ENCODE measurements around the gene RRAS2. TPM values are rescaled to one million over a fixed set of nuclear protein-coding genes. Genes with fewer than 3 reads are reported as not detected.

The RRAS2 gene
- total RNA-seq, 1 donor from 2014 or later = 45.3 TPM

GRCh38 chr11:14393889-14394288, 34.9 kb upstream of the RRAS2 start:
- Histone ChIP-seq H3K9me3 (replicated peaks) (no peaks in the 10 kb centered on the region), H3K27ac (replicated peaks) (no peak overlapping the region), H3K36me3 (no peaks in the 10 kb centered on the region), H3K4me3 (no peak overlapping the region), H3K4me1 (no peaks in the 10 kb centered on the region), H3K27me3 (ENCODE audit: low read depth) (no peaks in the 10 kb centered on the region)
- no peak for DNase-seq
- intact Hi-C loops (cut with micrococcal nuclease) = no loop called here
- TF ChIP-seq, protein P1, sequence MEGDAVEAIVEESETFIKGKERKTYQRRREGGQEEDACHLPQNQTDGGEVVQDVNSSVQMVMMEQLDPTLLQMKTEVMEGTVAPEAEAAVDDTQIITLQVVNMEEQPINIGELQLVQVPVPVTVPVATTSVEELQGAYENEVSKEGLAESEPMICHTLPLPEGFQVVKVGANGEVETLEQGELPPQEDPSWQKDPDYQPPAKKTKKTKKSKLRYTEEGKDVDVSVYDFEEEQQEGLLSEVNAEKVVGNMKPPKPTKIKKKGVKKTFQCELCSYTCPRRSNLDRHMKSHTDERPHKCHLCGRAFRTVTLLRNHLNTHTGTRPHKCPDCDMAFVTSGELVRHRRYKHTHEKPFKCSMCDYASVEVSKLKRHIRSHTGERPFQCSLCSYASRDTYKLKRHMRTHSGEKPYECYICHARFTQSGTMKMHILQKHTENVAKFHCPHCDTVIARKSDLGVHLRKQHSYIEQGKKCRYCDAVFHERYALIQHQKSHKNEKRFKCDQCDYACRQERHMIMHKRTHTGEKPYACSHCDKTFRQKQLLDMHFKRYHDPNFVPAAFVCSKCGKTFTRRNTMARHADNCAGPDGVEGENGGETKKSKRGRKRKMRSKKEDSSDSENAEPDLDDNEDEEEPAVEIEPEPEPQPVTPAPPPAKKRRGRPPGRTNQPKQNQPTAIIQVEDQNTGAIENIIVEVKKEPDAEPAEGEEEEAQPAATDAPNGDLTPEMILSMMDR (IDR thresholded peaks at IDR 0.05; ENCODE audit: borderline replicate concordance) = no peak

DNA sequence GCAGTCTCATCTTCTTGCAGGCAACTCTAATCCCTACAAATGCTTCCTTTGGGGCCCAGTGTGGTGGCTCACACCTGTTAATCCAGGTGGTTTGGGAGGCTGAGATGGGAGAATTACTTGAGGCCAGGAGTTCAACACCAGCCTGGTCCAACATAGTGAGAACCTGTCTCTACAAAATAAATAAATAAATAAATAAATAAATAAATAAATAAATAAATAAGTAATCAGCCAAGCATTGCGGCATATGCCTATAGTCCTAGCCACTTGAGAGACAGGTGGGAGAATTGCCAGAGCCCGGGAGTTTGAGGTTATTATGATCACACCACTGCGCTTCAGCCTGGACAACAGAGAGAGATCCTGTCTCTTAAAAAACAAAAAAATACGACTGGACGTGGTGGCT, 34.1 kb upstream of the RRAS2 start:
- Histone ChIP-seq H3K4me1 (no peaks in the 10 kb centered on the region), H3K4me3 (no peak overlapping the region), H3K27me3 (ENCODE audit: low read depth) (no peaks in the 10 kb centered on the region), H3K36me3 (no peaks in the 10 kb centered on the region), H3K27ac (replicated peaks) (no peak overlapping the region), H3K9me3 (replicated peaks) (no peaks in the 10 kb centered on the region)
- intact Hi-C loops (cut with micrococcal nuclease) = no loop called here
- no peak for DNase-seq
- TF ChIP-seq, protein P1 (IDR thresholded peaks at IDR 0.05; ENCODE audit: borderline replicate concordance) = no peak

GRCh38 chr11:14390669-14391068, 31.7 kb upstream of the RRAS2 start:
- no peaks in the 10 kb centered on the region for H3K27me3 ChIP-seq (ENCODE audit: low read depth)

DNA sequence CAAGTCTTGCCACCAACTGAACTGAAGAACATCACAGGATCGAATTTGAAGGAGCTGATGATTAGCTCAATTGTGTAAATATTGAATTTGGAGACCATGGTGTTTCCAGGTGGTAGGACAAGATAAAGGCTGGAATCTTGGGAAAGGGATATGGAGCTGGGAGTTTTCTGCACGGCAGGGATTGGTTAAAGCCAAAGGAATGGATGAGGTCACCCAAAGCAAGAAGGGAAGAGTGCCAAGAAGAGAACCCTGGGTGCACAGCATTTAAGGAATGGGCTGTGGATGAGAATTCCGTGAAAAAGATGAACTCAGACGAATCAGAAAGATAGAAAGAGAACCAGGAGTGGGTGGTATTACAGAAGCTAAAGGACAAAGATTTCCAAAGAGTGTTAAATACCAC, 29.4 kb upstream of the RRAS2 start:
- H3K27ac ChIP-seq (replicated peaks) = no peak overlapping the region
- no peaks in the 10 kb centered on the region for H3K9me3 ChIP-seq (replicated peaks)
- no peak for DNase-seq
- H3K4me3 ChIP-seq = no peak overlapping the region
- TF ChIP-seq, protein P1 (IDR thresholded peaks at IDR 0.05; ENCODE audit: borderline replicate concordance) = no peak
- H3K36me3 ChIP-seq = no peaks in the 10 kb centered on the region
- no peaks in the 10 kb centered on the region for H3K27me3 ChIP-seq (ENCODE audit: low read depth)
- intact Hi-C loops (cut with micrococcal nuclease) = no loop called here
- H3K4me1 ChIP-seq = peaks cover 18% of the 10 kb centered on the region

More at GRCh38 chr11:14390669-14391068, 31.7 kb upstream of the RRAS2 start:
- peaks cover 10% of the 10 kb centered on the region for H3K4me1 ChIP-seq
- no peak overlapping the region for H3K27ac ChIP-seq (replicated peaks)
- TF ChIP-seq, protein P1 (IDR thresholded peaks at IDR 0.05; ENCODE audit: borderline replicate concordance) = no peak
- no peaks in the 10 kb centered on the region for H3K36me3 ChIP-seq
- no peaks in the 10 kb centered on the region for H3K9me3 ChIP-seq (replicated peaks)
- DNase-seq = no peak
- intact Hi-C loops (cut with micrococcal nuclease) = no loop called here
- no peak overlapping the region for H3K4me3 ChIP-seq

GRCh38 chr11:14386895-14387480, 28.0 kb upstream of the RRAS2 start:
- peak; percentile 22 for DNase-seq
- H3K36me3 ChIP-seq = no peaks in the 10 kb centered on the region
- TF ChIP-seq, protein P1 (IDR thresholded peaks at IDR 0.05; ENCODE audit: borderline replicate concordance) = no peak
- no peak overlapping the region for H3K27ac ChIP-seq (replicated peaks)
- peaks cover 18% of the 10 kb centered on the region for H3K4me1 ChIP-seq
- peaks cover under 1% of the 10 kb centered on the region for H3K27me3 ChIP-seq (ENCODE audit: low read depth)
- intact Hi-C loops (cut with micrococcal nuclease) = no loop called here
- H3K9me3 ChIP-seq (replicated peaks) = no peaks in the 10 kb centered on the region
- no peak overlapping the region for H3K4me3 ChIP-seq
